HG02759 (cell line): Measurements from ENCODE around the gene ABR.
"Not testable (repeated sequence)": the region's sequence is repeated elsewhere in the genome, so short reads cannot be mapped to it uniquely, and the experiment has no call there.

ENCODE experiments used
- ATAC-seq: cut with Tn5 transposase; IDR thresholded peaks from one replicate; pipeline ENCODE4 v1.9.1; 2021; ENCODE audit warnings: mild to moderate bottlenecking, moderate library complexity; ENCODE audit not compliant: unreplicated experiment

ABR gene

DNA sequence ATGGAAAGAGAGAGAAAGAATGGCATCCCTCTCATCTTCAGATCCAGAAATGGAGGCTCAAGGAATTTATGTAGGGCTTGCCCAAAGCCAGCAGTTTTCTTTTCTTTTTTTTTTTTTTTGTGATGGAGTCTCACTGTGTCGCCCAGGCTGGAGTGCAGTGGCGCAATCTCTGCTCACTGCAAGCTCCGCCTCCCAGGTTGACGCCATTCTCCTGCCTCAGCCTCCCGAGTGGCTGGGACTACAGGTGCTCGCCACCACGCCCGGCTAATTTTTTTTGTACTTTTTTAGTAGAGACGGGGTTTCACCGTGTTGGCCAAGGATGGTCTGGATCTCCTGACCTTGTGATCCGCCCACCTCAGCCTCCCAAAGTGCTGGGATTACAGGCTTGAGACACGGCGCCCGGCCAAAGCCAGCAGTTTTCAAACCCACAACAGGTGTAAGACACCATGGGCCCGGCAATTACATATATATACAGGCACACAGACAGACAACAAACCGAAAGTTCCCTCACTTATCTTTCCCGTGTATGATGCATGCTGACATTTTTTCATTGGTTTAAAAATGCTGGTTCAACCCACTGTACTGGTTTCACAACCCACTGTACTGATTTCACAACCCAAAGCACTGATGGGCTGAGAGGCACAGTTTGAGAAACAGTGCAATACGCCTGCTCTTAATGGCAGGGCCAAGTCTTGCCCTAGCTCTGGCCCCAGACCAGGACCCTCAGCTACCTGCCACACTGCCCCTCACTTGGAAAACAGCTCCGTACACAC lies 81.6 kb downstream of the ABR start:
- not testable (repeated sequence) for ATAC-seq

DNA sequence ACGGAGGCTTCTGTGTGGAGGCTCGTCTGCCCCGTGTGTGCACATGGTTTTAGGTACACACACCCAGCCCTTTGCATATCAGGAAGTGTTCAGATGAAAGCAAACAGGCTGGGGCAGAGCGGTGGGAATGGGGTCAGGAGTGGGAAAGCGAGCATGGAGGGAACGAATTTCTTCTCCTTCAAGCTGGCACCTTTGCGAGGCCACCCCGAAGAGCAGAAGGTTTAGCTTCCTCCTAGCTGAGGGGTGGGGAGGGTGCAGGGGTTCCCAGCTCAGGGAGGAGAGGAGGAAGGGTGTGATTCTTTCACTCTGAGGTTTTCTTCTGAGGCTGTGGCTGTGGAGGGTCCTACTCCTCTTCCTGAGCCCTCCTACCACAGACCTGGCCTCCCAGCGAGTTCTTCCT lies 83.6 kb downstream of the ABR start:
- no peak for ATAC-seq

DNA sequence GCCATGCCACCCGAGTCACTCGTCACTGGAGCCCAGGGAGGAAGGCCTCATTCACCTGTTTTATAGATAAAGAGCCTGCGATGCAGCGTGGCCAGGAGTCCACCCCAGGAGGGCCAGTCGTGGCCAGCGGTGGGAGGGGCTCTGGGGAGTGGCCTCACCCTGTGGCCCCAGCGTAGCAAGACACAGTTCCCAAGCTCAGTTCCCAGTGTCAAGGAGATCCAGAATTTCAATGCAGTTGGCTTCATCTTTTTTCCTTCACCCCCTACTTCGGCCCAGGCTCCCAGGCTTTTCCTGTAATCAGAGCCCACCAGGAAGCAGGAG lies 84.0 kb downstream of the ABR start:
- no peak for ATAC-seq

DNA sequence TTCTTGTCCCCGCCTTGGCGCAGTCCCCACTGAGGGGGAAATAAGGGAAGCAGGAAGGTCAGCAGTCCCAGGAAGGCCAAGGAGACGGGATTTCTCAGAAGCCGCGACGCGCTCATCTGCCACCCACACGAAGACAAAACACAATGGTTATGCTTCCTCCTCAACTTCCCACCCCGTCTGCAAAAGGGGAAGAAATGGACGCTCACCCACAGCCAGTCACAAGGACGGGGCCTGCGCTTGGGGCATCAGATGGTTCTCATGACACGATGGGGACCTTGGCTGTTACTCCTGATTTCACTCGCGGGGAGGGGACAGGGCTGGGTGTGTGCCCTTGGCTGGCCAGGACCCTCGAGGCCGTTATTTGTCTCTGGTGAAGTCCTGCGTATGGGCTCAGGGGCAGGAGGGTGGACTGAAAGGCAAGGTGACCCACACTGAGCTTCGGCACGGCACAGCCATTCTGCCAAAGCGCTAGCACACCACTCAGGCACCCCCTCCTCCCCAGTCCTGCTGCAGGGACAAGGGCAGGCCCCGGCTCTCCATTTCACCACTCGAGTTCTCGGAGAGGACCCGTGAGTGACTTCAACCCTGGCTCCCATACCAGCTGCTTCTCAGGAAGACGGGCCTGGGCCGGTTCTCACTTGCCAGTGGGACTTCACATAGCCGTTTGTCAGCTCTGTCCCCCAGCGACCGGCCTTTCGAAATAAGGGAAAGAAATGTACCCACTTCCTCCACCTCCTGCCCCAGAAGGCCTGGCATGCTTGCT lies 84.5 kb downstream of the ABR start:
- ATAC-seq, result no peak

DNA sequence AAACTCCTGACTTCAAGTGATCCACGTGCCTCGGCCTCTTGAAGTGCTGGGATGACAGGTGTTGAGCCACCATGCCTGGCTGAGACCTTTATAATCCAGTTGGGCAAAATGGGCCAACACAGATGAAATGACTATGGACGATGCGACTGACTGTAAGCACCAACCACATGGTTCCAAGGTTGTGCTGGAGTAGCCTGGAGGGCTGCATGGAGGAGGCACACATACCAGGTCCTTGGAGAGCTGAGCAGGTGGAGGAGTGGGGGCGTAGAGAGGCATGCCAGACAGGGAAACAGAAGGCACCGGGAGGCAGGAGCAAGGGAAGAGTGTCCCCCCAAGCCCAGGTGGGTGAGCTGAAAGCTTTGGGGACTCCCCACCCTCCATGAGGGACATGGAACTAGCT lies 85.2 kb downstream of the ABR start:
- no peak for ATAC-seq

DNA sequence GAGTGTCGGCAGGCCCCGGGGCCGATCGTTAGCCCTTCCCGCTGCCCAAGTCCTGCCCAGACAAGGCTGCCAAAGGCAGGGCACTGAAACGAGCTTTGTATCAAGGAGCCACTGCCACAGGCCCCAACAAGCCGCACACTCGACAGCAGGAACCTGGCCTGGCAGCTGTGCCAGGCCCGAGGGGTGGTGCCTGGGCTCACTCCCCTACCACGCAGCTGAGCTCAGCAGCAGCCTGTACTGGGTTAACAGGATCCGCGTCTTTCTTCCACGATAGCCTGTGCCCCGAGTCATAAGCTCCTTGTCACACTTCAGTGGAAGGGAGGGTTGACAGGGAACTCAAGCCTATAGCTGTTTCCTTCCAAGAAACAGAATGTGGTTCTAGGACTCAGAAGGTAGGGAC lies 87.9 kb downstream of the ABR start:
- ATAC-seq, result no peak

DNA sequence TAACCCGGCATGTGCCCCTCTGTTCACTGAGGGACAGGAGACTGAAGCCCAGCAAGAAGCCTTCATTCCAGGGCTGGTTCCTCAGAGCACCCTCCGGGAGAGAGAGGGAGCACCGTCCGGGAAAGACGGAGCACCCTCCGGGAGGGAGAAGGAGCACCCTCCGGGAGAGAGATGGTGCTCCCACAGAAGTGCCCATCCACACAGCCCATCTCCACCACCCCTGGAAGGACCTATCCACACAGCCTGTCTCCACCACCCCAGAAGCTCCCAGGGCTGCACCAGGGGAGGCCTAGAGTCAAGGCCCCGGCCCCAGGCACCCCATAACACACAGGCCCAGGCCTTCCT lies 88.6 kb downstream of the ABR start:
- ATAC-seq, result no peak

DNA sequence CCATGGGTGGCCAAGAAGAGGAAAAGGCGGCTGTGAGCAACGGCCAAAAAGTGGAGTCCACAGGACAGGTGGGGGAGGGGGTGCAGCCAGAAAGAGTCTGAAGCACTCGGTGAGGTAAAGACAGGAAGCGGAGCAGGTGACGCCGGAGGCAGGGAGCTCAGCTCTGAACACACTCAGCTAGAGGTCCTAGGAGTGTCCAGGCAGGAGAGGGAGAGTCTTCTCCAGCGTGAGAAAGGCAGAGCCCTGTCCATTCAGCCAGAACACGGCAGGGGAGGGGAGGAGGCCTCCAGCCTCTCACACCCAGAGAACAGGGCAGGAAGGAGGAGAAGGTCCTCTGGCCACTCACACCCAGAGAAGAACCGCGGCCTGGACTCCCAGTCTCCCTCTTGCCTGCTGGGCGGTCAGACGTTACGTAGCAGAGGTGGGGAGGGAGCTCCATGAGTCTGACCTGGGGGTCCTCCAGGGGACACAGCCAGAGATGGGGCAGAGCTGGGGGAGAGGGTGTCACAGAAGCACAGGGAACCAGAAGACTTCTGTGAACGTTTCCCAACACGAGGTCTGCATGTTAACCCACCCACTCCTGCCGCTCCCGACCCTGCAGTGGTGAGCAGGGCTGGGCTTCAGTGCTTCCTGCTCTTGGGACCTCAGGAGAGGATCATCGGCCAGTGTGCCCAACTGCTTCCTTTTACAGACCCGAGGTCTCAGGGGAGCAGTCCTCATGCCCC lies 89.2 kb downstream of the ABR start:
- no peak for ATAC-seq

DNA sequence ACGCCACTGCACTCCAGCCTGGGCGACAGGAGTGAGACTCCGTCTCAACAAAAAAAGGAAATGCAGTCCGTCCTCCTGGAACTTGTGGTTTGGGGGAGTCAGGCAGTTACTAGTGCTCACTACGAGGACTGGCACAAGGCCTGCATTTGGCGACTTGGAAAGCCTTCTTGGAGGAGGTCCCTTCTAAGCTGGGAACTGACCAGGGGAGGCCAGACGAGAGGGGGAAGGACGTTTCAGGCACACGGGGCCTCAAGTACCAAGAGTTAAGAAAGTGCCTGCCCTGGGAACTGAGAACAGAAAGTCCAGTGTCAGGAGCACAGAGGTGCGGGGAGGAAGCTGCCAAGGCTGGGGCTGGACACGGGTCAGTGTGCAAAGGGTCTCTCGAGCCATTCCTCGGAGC lies 89.9 kb downstream of the ABR start:
- no peak for ATAC-seq

DNA sequence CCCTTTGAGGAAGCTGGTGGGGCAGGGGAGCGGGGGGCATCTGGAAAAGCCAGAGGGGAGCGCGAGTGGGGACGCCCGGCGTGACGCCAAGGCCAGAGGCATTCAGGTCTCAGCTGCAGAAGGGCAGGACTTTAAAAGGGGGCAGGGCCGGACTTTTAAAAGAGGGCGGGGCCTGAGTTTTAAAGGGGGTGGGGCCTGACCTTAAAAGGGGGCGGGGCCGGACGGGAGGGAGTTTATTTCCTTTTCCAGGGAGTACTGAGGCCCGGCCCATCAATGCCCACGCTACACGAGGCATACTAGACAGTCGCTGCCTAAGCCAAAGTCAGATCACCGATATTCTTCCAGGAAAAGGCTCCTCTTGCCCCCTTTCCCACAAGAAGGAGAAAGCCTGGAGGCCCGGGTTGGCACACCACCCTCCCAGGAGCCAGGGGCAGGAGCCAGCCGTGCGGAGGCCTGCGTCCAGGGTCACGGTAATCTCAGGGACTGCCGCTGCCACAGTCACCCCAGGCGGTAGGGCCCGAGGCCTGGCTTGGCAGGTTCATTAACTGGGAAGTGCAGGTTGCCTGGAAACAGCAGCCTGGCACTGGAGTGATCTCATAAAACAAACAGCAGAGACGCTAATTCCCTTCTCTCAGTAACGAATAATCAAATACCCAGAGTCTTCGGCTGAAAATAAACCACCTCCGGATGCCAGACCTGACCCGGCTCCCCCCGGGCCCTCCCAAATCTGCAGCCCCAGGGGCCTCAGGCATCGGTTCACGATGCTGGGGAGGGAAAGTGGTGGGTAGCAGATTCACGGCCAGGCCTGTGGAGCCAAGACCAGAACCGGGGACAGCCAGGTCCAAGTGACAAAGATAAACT lies 92.2 kb downstream of the ABR start:
- ATAC-seq, result no peak

DNA sequence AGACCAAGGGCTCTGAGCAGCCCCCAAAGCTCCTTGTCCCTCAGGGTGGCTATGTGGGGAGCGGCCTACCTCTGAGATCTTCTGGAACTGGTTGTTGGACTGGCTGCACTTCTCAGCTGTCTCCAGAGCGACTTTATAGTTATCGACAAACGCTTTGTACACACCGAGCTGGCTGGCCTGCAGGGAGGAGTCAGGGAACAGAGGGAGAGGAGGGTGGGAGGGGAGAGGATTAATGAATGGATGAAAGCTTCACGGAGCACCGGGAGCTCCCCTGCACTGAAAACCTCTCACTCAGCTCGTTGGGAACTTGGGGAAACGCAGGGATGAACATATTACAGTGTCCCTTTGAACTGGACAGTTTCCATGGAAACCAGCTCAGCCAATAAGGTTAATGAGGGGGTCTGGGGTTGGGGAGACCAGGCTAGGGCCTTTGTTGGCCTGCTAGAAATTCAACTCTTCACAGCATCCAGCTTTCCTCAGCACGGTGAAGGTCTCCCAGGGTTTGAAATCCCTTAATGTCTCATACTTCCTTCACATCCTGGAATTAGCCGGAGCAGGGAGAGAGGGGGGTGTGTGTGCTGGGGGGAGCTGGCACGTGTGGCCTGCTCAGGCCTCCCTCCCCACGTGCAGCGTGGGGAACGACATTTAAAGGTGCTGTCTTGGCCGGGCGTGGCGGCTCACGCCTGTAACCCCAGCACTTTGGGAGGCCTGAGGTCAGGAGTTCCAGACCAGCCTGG lies 96.2 kb downstream of the ABR start:
- ATAC-seq, result no peak

DNA sequence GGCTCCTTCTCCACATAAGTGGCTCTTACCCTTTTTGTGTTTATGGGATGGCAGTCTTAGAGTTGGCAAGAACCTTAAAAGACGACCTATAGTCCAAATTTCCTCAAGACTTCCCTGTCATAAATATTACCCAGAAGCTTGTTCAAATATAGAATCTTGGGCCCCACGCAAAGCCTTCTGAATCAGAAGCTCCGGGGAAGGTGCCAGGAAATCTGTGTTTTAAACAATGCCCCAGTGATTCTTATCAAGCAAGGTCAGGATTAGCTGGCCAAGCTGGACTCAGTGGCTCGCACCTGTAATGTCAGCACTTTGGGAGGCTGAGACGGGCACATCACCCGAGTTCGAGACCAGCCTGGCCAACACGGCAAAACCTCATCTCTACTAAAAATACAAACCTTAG lies 97.2 kb downstream of the ABR start:
- no peak for ATAC-seq

DNA sequence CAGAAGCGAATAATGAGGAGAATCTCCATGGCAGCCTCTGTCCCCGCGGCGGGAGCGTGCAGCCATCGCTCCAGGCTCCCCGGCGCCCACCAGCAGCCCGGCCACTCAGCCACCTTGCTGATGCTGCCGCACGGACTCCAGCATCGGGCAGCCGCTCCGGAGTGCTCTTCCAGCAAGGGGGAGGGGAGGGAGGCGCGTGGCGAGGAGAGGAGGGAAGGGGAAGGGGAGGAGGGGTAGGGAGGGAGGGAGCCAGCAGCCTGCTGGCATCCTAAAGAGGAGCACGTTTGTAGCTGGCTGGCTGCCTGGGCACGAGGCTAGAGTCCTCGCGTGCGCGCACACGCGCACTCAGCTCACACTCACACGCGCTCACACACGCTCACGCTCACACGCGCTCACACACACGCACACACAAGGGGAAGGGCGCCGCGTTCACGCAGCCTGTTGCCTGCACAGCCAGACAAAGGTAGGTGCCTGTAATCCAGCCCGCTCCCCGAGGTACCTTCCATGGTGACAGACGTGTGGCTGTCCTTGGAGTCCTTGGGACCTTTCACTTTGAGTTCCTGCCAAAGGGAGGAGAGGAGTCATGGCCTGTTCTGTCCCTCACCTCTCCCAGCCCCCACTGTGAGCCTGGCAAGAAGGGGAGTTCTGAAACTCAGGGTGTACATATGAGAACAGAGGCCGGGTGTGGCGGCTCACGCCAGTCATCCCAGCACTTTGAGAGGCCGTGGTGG lies 100.8 kb downstream of the ABR start:
- ATAC-seq, result no peak

DNA sequence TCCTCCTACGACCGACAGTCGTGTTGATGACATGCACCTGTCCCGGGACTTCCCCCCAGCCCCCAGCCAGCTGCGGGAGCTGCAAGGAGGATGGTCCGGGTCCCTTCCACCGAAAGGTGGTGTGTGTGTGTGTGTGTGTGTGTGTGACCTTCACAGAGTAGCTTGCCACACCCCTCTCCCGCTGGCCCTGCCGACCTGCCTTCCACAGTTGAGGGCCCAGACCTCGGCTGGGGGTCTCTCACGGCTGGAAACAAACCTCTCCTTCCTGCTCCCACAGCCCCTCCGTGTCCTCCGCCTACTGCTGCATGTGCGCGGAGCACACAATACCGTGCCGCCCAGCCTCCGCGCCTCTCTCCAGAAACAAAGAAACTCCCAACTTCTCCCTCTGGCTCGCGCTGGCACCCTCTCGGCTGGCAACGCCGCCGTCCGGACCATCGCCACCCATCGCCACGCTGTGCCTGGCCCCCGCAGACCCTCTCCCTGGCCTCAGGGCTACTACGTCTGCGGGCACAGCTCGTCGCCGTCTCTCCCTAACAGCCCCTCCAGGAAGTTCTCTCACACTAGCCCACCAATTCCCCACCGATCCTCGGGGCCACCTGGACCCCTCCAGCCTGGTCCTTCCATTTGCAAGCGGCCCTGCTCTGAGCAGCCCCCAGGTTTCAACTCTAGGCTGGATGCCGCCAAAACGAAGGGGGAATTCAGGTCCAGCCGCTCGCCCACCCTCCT lies 101.6 kb downstream of the ABR start:
- ATAC-seq, result no peak

DNA sequence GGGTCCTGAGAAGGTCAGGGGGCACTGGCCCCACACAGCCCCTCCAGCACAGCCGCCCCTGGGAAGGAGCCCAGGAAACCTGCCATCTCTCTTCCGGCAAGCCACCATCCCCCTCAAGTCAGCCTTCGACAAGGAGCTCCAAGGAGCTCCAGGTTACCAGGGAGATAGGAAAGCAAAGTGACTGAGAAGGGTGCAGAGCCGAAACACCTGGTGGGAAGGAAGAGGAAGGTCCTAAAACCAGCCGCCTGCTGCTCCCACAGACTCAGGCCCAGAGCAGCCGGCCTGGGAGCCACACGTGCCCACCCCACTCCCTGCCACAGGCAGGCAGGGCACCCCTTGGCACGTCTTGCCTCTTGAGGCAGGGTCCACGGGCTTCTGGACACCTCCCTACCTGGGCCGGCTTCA lies 102.2 kb downstream of the ABR start:
- no peak for ATAC-seq

DNA sequence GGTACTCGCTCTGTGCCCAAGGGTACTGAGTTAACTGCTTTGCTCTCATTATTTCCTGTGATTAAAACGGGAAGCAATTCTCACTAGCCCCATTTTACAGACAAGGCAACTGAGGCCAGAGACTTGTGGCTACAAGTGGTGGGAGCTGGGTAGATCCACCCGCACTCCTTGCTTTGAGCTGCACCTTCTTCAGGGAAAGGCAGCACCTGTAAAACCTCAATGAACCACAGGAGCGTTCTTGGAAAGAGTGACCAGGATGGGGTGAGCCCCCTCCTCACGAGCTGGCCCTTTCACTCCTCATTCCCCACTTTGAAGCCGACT lies 102.8 kb downstream of the ABR start:
- no peak for ATAC-seq

DNA sequence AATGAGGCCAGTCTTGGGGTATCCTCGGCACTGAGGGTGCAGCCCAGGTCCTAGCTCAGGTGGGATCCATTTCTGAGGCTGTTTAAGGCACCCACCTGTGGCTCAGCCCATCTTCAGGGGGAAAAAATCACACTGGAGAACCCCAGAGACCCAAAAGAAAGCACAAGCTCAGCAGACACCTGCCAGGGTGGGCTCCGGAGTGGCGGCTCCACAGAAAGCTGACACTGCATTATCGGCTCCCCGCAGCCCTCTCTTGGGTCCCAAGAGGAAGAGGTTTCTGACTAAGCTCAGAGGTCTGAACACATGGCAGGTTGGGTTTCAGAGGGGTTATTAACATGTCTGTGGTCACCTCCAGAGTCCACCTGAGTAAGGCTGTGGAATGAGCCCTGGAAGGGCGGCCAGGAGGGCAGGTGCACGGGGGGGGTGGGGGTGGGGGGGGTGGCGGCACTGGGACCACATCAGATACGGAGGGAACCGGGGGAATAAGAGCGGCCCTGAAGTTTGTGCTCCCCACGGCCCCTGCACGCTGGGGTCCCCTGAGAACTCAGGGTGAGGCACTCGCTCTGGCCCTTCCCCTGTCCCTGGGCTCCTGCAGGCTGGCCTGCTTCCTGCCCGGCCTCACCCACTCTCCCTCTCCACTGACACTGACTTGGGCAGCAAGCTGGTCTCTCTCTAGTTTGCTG lies 103.3 kb downstream of the ABR start:
- no peak for ATAC-seq

DNA sequence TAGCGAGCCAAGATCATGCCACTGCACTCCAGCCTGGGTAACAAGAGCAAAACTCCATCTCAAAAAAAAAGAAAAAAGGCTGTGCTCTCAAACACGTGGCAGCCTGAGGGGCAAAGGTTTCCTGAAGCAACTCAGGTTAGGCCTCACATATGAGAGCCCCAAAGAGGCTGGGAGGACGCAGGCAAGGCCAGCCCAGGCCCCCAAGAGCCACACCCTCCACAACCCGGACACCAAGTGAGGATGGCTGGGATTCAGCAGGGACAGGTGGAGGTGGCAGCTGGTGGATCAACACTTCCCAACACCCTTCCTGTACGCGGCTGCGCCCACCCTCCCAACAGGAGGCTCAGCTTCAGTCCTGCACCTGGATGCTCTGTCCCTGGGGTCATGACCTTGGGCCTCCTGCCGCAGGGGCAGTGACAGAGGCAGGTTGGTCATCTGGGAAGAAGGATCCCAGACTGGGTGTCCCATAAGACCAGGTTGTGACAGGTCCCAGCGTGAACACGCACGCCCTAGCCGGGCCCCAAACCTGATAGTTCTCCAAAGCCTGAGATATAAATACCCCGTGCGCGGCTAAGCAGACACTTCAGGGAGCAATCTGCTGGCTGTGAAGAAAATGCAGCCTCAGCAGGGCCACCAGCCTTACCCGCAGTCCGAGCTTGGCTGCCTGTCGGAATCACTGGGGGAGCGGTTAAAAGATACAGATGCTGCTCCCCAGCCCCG lies 104.7 kb downstream of the ABR start:
- no peak for ATAC-seq
